ENCODE results near the gene ZAP70. TPM values are rescaled to one million over a fixed set of nuclear protein-coding genes. Genes with fewer than 3 reads are reported as not detected.

Gene ZAP70
- total and polyA plus RNA-seq, 2 of the 13 experiments (the other 11 are each of a cell fraction or from before 2014, with no cell fraction given), result 0.51 to 4.0 TPM

- ChIA-PET POLR2A (no interaction called here), CTCF (ENCODE audit: low intra/inter-chr PET ratio, low total read pairs) (no interaction called here)
- H3K4me3 ChIP-seq (replicated peaks in 1 of 3; ENCODE audit: insufficient read depth in 1 of 3, low read depth in 2 of 3, low read length in 3 of 3), result no peak overlapping the region
- H3K27me3 ChIP-seq (ENCODE audit: control insufficient read depth in 1 of 2, insufficient read depth in 2 of 2, low read length in 2 of 2), result peaks cover 0 to 29% of the 10 kb centered on the region in 2 experiments; a peak in 3 of 5 replicates
- TF ChIP-seq ZKSCAN1 (IDR thresholded peaks at IDR 0.05; ENCODE audit: low read length) (peak; percentile 60), MAFG (CRISPR knock-in tag; IDR thresholded peaks at IDR 0.05) (no peak)
- no peaks in the 10 kb centered on the region for H3K4me1 ChIP-seq (ENCODE audit: insufficient read depth, low read length)
- DNase-seq (ENCODE audit: low spot score) (no peak), FAIRE-seq (no peak), ATAC-seq (no peak)
- H3K4me2 ChIP-seq (ENCODE audit: low read depth, low read length), result no peak overlapping the region
- in situ Hi-C loops (cut with HindIII; ENCODE audit: extremely low pct_ligation_motif_present, low pct_unique_long_range_greater_than_20kb), result no loop called here
- WGBS (ENCODE audit: low lambda C conversion rate), result 40% methylated on average over 17 of the region's 20 CpGs
- H3K79me2 ChIP-seq (ENCODE audit: insufficient read depth, low read length), result no peaks in the 10 kb centered on the region
- no peaks in the 10 kb centered on the region for H3K36me3 ChIP-seq (replicated peaks in 1 of 2; ENCODE audit: control insufficient read depth in 1 of 2, insufficient read depth in 2 of 2, low read length in 2 of 2)
- no peaks in the 10 kb centered on the region for H4K20me1 ChIP-seq (ENCODE audit: insufficient read depth, low read length)
- H2AFZ ChIP-seq (ENCODE audit: low read length), result no peak overlapping the region
- BruUV-seq (replicated peaks), result no TSS peak
- H3K9ac ChIP-seq (ENCODE audit: insufficient read depth, low read depth, low read length), result no peak overlapping the region
- intact Hi-C loops (cut with micrococcal nuclease; ENCODE audit: unreplicated experiment), result no loop called here
- H3K27ac ChIP-seq (ENCODE audit: extremely low read length, insufficient read depth, low read length), result no peak overlapping the region
- peaks cover 10% of the 10 kb centered on the region; the same call in 1 of the 2 replicates for H3K9me3 ChIP-seq (ENCODE audit: low read length)
Observed at GRCh38 chr2:97733341-97734035, 20.1 kb downstream of the ZAP70 start.

DNA sequence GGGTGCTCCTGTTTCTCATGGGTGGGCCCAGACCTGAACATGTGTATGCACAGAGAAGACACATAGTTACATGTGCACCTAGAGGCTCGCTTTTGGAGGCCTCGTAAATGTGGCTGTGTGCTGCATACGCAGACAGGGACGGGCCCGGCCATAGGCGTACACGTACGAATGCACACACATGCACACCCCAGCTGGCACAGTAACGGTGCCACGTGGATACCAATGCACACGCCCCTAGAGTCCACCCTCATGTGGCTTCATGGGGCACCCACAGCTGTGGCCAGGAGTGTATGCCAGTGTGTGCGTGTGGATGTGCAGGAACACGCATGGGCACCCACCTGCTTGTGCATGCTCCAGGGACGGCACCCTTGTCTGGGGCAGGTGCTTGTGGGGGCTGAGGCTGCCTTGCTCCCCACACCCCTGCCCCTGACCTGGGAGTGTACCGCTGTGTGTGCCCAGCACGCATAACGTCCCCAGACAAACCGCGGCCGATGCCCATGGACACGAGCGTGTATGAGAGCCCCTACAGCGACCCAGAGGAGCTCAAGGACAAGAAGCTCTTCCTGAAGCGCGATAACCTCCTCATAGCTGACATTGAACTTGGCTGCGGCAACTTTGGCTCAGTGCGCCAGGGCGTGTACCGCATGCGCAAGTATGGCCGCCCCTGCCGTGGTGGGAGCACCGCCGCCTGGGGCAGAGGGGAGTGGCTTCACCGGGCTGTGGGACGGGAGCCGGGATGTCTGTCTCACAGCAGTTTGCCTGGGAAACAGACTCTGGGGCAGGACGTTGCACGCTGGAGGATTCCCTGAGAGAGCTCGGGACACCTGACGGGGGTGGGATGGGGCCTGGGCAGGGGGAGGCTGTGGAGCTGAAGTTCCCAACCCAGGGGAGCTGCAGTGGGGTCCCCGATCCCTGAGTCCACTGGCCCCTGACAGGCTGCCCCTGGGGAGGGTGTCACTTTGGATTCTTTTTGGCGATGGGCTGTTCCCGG is 21.0 kb downstream of the ZAP70 start:
- H3K4me1 ChIP-seq (ENCODE audit: insufficient read depth, low read length), result no peaks in the 10 kb centered on the region
- no TSS peak for BruUV-seq (replicated peaks)
- H3K4me3 ChIP-seq (replicated peaks in 1 of 3; ENCODE audit: insufficient read depth in 1 of 3, low read depth in 2 of 3, low read length in 3 of 3), result no peak overlapping the region
- no peaks in the 10 kb centered on the region for H3K36me3 ChIP-seq (replicated peaks in 1 of 2; ENCODE audit: control insufficient read depth in 1 of 2, insufficient read depth in 2 of 2, low read length in 2 of 2)
- no peak overlapping the region for H2AFZ ChIP-seq (ENCODE audit: low read length)
- H3K27ac ChIP-seq (ENCODE audit: extremely low read length, insufficient read depth, low read length), result no peak overlapping the region
- ATAC-seq (no peak), FAIRE-seq (no peak), DNase-seq (ENCODE audit: low spot score) (no peak)
- H4K20me1 ChIP-seq (ENCODE audit: insufficient read depth, low read length), result no peaks in the 10 kb centered on the region
- H3K79me2 ChIP-seq (ENCODE audit: insufficient read depth, low read length), result no peaks in the 10 kb centered on the region
- intact Hi-C loops (cut with micrococcal nuclease; ENCODE audit: unreplicated experiment) (no loop called here), in situ Hi-C loops (cut with HindIII; ENCODE audit: extremely low pct_ligation_motif_present, low pct_unique_long_range_greater_than_20kb) (no loop called here)
- H3K4me2 ChIP-seq (ENCODE audit: low read depth, low read length), result no peak overlapping the region
- CTCF ChIA-PET (ENCODE audit: low intra/inter-chr PET ratio, low total read pairs), result no interaction called here
- peaks cover 10% of the 10 kb centered on the region; the same call in 1 of the 2 replicates for H3K9me3 ChIP-seq (ENCODE audit: low read length)
- TF ChIP-seq, protein P1, sequence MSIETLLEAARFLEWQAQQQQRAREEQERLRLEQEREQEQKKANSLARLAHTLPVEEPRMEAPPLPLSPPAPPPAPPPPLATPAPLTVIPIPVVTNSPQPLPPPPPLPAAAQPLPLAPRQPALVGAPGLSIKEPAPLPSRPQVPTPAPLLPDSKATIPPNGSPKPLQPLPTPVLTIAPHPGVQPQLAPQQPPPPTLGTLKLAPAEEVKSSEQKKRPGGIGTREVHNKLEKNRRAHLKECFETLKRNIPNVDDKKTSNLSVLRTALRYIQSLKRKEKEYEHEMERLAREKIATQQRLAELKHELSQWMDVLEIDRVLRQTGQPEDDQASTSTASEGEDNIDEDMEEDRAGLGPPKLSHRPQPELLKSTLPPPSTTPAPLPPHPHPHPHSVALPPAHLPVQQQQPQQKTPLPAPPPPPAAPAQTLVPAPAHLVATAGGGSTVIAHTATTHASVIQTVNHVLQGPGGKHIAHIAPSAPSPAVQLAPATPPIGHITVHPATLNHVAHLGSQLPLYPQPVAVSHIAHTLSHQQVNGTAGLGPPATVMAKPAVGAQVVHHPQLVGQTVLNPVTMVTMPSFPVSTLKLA (IDR thresholded peaks at IDR 0.05), result peak; percentile 67
- TF ChIP-seq NBN (conservative IDR thresholded peaks at IDR 0.05), result no peak
- H3K9ac ChIP-seq (ENCODE audit: insufficient read depth, low read depth, low read length), result no peak overlapping the region
- POLR2A ChIA-PET, result no interaction called here
- 65% methylated on average over 28 of the region's 44 CpGs for WGBS (ENCODE audit: low lambda C conversion rate)
- H3K27me3 ChIP-seq (ENCODE audit: control insufficient read depth in 1 of 2, insufficient read depth in 2 of 2, low read length in 2 of 2), result peaks cover 2 to 33% of the 10 kb centered on the region in 2 experiments; a peak in 4 of 5 replicates
